ENCODE data around the gene OGFR.

Gene OGFR

GRCh38 chr20:62817975-62818591, 13.4 kb downstream of the OGFR start:
- Histone ChIP-seq H3K79me2 (ENCODE audit: control insufficient read depth, low read length) (no peaks in the 10 kb centered on the region), H3K36me3 (ENCODE audit: control insufficient read depth, low read length) (no peaks in the 10 kb centered on the region), H3K4me2 (ENCODE audit: low read length) (no peak overlapping the region), H3K4me1 (ENCODE audit: control insufficient read depth, low read length) (no peaks in the 10 kb centered on the region), H3K27ac (ENCODE audit: low read depth, low read length) (no peak overlapping the region), H4K20me1 (ENCODE audit: control insufficient read depth, insufficient read depth, low read depth, low read length) (no peaks in the 10 kb centered on the region), H3K9me3 (ENCODE audit: control insufficient read depth, insufficient read depth, low read length) (no peaks in the 10 kb centered on the region), H3K27me3 (ENCODE audit: control insufficient read depth, low read length) (peaks cover 37% of the 10 kb centered on the region), H3K4me3 (ENCODE audit: low read length) (no peak overlapping the region), H3F3A (ENCODE audit: control insufficient read depth, insufficient read depth) (peaks cover 2% of the 10 kb centered on the region; the same call in 1 of the 2 replicates), H3K9me2 (replicated peaks; ENCODE audit: control insufficient read depth, low read length) (no peaks in the 10 kb centered on the region)
- TF ChIP-seq EZH2phosphoT487 (IDR thresholded peaks at IDR 0.05; ENCODE audit: borderline replicate concordance, low read length): no peak
- TF ChIP-seq CTCF (IDR thresholded peaks at IDR 0.05; ENCODE audit: low read depth, low read length, poor library complexity, severe bottlenecking): no peak

DNA sequence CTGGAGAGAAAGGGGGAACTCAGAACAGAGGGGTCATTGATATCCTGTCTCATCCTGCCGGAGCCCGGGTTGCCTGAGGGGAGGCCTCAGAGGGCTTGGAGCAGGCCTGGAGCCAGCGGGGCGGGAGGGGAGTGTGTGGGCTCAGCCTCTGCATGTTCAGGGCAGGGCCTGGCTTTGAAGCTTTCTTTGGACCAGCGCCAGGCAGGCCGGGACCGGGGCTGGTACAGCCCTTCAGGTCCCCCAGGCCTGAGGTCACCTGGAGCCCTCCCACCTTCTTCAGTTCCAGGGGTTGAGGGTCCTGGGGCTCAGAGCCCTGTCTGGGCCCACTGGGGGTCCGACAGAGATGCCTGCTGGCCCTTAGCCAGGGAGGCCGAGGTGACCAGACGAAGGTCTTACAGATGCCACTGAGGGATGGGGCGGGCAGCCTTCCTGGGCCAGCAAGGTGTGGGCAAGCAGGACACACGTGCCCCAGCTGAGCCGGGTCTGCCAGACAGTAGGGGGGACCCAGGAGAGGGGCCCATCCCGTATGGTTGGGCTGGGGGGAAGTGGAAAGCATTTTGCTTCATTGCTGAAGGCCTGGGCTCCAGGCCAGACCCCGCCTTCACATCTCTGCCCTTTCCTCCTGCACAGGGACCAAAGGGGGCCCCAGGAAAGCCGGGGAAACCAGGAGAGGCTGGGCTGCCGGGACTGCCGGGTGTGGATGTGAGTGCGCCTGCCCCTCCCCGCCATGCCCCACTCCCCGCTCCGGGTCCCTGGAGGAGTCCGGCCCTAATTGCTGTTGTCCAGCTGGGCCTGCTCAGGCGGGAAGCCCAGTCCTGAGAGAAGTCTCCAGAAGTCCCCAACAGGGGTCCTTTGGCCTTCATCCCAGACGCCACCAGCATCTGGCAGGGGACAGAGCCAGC, 14.2 kb downstream of the OGFR start:
- Histone ChIP-seq H3K27ac (ENCODE audit: low read depth, low read length) (no peak overlapping the region), H4K20me1 (ENCODE audit: control insufficient read depth, insufficient read depth, low read depth, low read length) (no peaks in the 10 kb centered on the region), H3K4me1 (ENCODE audit: control insufficient read depth, low read length) (no peaks in the 10 kb centered on the region), H3K79me2 (ENCODE audit: control insufficient read depth, low read length) (no peaks in the 10 kb centered on the region), H3K36me3 (ENCODE audit: control insufficient read depth, low read length) (no peaks in the 10 kb centered on the region), H3K4me3 (ENCODE audit: low read length) (no peak overlapping the region), H3F3A (ENCODE audit: control insufficient read depth, insufficient read depth) (peaks cover 3% of the 10 kb centered on the region; the same call in 1 of the 2 replicates), H3K9me3 (ENCODE audit: control insufficient read depth, insufficient read depth, low read length) (no peaks in the 10 kb centered on the region), H3K27me3 (ENCODE audit: control insufficient read depth, low read length) (peaks cover 37% of the 10 kb centered on the region), H3K4me2 (ENCODE audit: low read length) (no peak overlapping the region), H3K9me2 (replicated peaks; ENCODE audit: control insufficient read depth, low read length) (no peaks in the 10 kb centered on the region)
- TF ChIP-seq CTCF (IDR thresholded peaks at IDR 0.05; ENCODE audit: low read depth, low read length, poor library complexity, severe bottlenecking): no peak
- TF ChIP-seq EZH2phosphoT487 (IDR thresholded peaks at IDR 0.05; ENCODE audit: borderline replicate concordance, low read length): no peak

DNA sequence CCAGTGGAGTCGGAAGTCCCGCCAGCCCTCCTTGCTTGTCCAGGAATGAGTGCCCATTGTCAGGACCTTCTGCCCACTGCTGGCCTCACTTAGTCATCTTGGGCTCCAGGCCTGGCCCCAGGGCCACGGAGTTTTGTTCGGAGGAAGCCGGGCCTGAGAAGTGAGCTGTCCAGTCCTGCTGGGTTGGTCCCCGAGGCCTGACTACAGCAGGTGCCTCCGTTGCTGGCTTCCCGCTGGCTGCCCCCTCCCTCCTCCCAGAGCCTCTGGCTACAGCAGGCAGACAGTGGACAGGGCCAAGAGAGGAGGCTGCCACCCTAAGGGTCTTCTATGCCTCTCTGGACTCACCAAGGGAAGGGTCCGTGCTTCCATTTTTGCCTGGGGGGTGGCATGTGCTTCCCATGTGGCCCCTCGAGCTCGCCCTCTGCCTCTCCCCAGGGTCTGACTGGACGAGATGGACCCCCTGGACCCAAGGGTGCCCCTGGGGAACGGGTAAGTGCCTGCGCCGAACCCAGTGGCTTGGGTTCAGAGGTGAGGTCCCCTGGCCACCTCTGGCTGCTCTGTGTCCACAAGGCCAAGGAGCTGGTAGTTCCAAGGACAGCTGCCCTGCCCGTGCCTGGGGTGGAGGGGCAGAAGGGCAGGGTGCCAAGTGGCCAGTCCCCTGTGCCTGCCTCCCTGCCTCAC, 15.0 kb downstream of the OGFR start:
- H3K4me1 ChIP-seq (ENCODE audit: control insufficient read depth, low read length): peaks cover 4% of the 10 kb centered on the region
- no peak overlapping the region for H3K4me2 ChIP-seq (ENCODE audit: low read length)
- H3K27me3 ChIP-seq (ENCODE audit: control insufficient read depth, low read length): peaks cover 37% of the 10 kb centered on the region
- no peak overlapping the region for H3K4me3 ChIP-seq (ENCODE audit: low read length)
- no peaks in the 10 kb centered on the region for H4K20me1 ChIP-seq (ENCODE audit: control insufficient read depth, insufficient read depth, low read depth, low read length)
- H3K36me3 ChIP-seq (ENCODE audit: control insufficient read depth, low read length): no peaks in the 10 kb centered on the region
- no peaks in the 10 kb centered on the region for H3K79me2 ChIP-seq (ENCODE audit: control insufficient read depth, low read length)
- peaks cover 3% of the 10 kb centered on the region; the same call in 1 of the 2 replicates for H3F3A ChIP-seq (ENCODE audit: control insufficient read depth, insufficient read depth)
- TF ChIP-seq CTCF (IDR thresholded peaks at IDR 0.05; ENCODE audit: low read depth, low read length, poor library complexity, severe bottlenecking) (no peak), EZH2phosphoT487 (IDR thresholded peaks at IDR 0.05; ENCODE audit: borderline replicate concordance, low read length) (no peak)
- no peak overlapping the region for H3K27ac ChIP-seq (ENCODE audit: low read depth, low read length)
- no peaks in the 10 kb centered on the region for H3K9me3 ChIP-seq (ENCODE audit: control insufficient read depth, insufficient read depth, low read length)
- no peaks in the 10 kb centered on the region for H3K9me2 ChIP-seq (replicated peaks; ENCODE audit: control insufficient read depth, low read length)

Data from DOHH2 (cell line).